Fibroblast of lung (primary cell): Measurements from ENCODE around the gene BRINP2.

Experiments used
- CTCF ChIP-seq, 2 donors: IDR thresholded peaks in 1 of 2; conservative IDR thresholded peaks in 1 of 2; 1 replicate in 1 of 2; 2 replicates in 1 of 2; pipeline ENCODE4 v1.5.1; 2011 to 2012; ENCODE audit warnings: low read length in 2 of 2, control low read depth in 1 of 2, inconsistent platforms in 1 of 2, low read depth in 1 of 2, mild to moderate bottlenecking in 1 of 2
- EZH2 ChIP-seq: IDR thresholded peaks from 2 replicates; pipeline ENCODE4 v1.5.1; 2012; ENCODE audit warnings: low read length, control low read depth, mild to moderate bottlenecking; ENCODE audit errors: missing control alignments

- TF ChIP-seq EZH2, result no peak
- TF ChIP-seq CTCF (conservative IDR thresholded peaks at IDR 0.05 in 1 of 2, IDR thresholded peaks at IDR 0.05 in 1 of 2; ENCODE audit: low read depth in 1 of 2, low read length in 2 of 2), result no peak
These were observed 29.5 kb downstream of the BRINP2 start for GRCh38 chr1:177200290-177200689.
